IMR-90 (cell line): ENCODE data around the gene CRACR2B. TPM values are rescaled to one million over a fixed set of nuclear protein-coding genes. Genes with fewer than 3 reads are reported as not detected.

Experiments used
- ATAC-seq: fragments of 200-7000 bp; cut with Tn5 transposase; 2 replicates; pipeline ENCODE4 v1.9.1; 2020; ENCODE audit warnings: low read depth, mild to moderate bottlenecking, moderate library complexity
- BruUV-seq: library from RNA; stranded (reverse); fragments of 400-500 nt; replicated peaks from 2 replicates; lab custom pipeline; 2021; lab: Mats Ljungman, UMichigan
- CTCF ChIA-PET: fragments of 300-600 bp; formaldehyde crosslinking; extraction: SDS; loops from one replicate; lab custom pipeline; 2021; ENCODE audit warnings: antibody characterized with exemption; lab: Yijun Ruan, JAX
- POLR2A ChIA-PET: fragments of 300-600 bp; sonication (Branson Sonifier 250); formaldehyde crosslinking; loops from one replicate; lab custom pipeline; 2022; ENCODE audit warnings: antibody characterized with exemption; ENCODE audit not compliant: unreplicated experiment; lab: Charles Lee
- DNase-seq: peaks from one replicate; pipeline ENCODE4 v3.0.0; 2013
- H2AFZ ChIP-seq: replicated peaks from 2 replicates; pipeline ENCODE3; 2013; ENCODE audit warnings: low read length, mild to moderate bottlenecking; ENCODE audit not compliant: poor library complexity
- H2AK5ac ChIP-seq: 2 replicates; pipeline ENCODE4 v1.6.1; 2013; ENCODE audit warnings: low read depth, low read length, inconsistent platforms
- H2AK9ac ChIP-seq: replicated peaks from 2 replicates; pipeline ENCODE3; 2013; ENCODE audit warnings: mild to moderate bottlenecking, low read depth, low read length, moderate library complexity; ENCODE audit not compliant: poor library complexity
- H2BK120ac ChIP-seq: 2 replicates; pipeline ENCODE4 v1.6.1; 2013; ENCODE audit warnings: low read depth, low read length, inconsistent platforms
- H2BK15ac ChIP-seq: 3 replicates; pipeline ENCODE4 v1.6.1; 2013; ENCODE audit warnings: low read depth, low read length, inconsistent platforms
- H2BK20ac ChIP-seq: 2 replicates; pipeline ENCODE4 v1.6.1; 2013; ENCODE audit warnings: low read depth, mild to moderate bottlenecking, inconsistent platforms, low read length, moderate library complexity
- H2BK5ac ChIP-seq: 2 replicates; pipeline ENCODE4 v1.6.1; 2013; ENCODE audit warnings: mild to moderate bottlenecking, low read depth, low read length, inconsistent platforms; ENCODE audit not compliant: poor library complexity, severe bottlenecking
- H3K14ac ChIP-seq: replicated peaks from 2 replicates; pipeline ENCODE4 v1.6.1; 2013; ENCODE audit warnings: low read depth, low read length, inconsistent platforms
- H3K18ac ChIP-seq: 2 replicates; pipeline ENCODE4 v1.6.1; 2013; ENCODE audit warnings: low read depth, low read length, control low read depth
- H3K23ac ChIP-seq: 2 replicates; pipeline ENCODE4 v1.6.1; 2013; ENCODE audit warnings: low read depth, low read length, inconsistent platforms
- H3K27ac ChIP-seq: 2 replicates; pipeline ENCODE4 v1.5.1; 2013; ENCODE audit warnings: mild to moderate bottlenecking, control low read depth, low read length; ENCODE audit not compliant: insufficient read depth
- H3K27me3 ChIP-seq: 2 replicates; pipeline ENCODE4 v1.6.1; 2013; ENCODE audit warnings: low read length; ENCODE audit not compliant: control insufficient read depth, insufficient read depth
- H3K36me3 ChIP-seq: 2 replicates; pipeline ENCODE4 v1.6.1; 2013; ENCODE audit warnings: low read length, mixed read lengths; ENCODE audit not compliant: control insufficient read depth, insufficient read depth
- H3K4ac ChIP-seq: 2 replicates; pipeline ENCODE4 v1.6.1; 2013; ENCODE audit warnings: low read depth, low read length, inconsistent platforms
- H3K4me1 ChIP-seq: 2 replicates; pipeline ENCODE4 v1.6.1; 2013; ENCODE audit warnings: low read length, mixed read lengths; ENCODE audit not compliant: control insufficient read depth, insufficient read depth
- H3K4me2 ChIP-seq: 2 replicates; pipeline ENCODE4 v1.6.1; 2013; ENCODE audit warnings: low read depth, mild to moderate bottlenecking, control low read depth, low read length, moderate library complexity
- H3K4me3 ChIP-seq: 2 replicates; pipeline ENCODE4 v1.5.1; 2013; ENCODE audit warnings: low read depth, mild to moderate bottlenecking, control low read depth, low read length, moderate library complexity; ENCODE audit not compliant: insufficient read depth
- H3K56ac ChIP-seq: 2 replicates; pipeline ENCODE4 v1.6.1; 2013; ENCODE audit warnings: low read length, inconsistent platforms; ENCODE audit not compliant: insufficient read depth; ENCODE audit errors: extremely low read depth
- H3K79me1 ChIP-seq, 2 experiments: 2 replicates each; pipeline ENCODE4 v1.6.1; 2013; ENCODE audit warnings: low read length in 2 of 2, inconsistent platforms in 1 of 2, low read depth in 1 of 2
- H3K9ac ChIP-seq: 2 replicates; pipeline ENCODE4 v1.6.1; 2013; ENCODE audit warnings: low read depth, low read length, control low read depth
- H3K9me1 ChIP-seq: 2 replicates; pipeline ENCODE4 v1.6.1; 2013; ENCODE audit warnings: low read length, inconsistent platforms; ENCODE audit not compliant: insufficient read depth
- H3K9me3 ChIP-seq: 2 replicates; pipeline ENCODE4 v1.6.1; 2013; ENCODE audit warnings: low read length; ENCODE audit not compliant: control insufficient read depth, insufficient read depth
- H4K20me1 ChIP-seq: 2 replicates; pipeline ENCODE4 v1.6.1; 2013; ENCODE audit warnings: low read length, inconsistent platforms; ENCODE audit not compliant: insufficient read depth
- H4K5ac ChIP-seq: 2 replicates; pipeline ENCODE4 v1.6.1; 2013; ENCODE audit warnings: mild to moderate bottlenecking, low read depth, low read length, control low read depth
- H4K8ac ChIP-seq, 2 experiments: 2 replicates each; pipeline ENCODE4 v1.6.1; 2013; ENCODE audit warnings: low read depth in 2 of 2, low read length in 2 of 2, control low read depth in 1 of 2, inconsistent platforms in 1 of 2
- H4K91ac ChIP-seq: 2 replicates; pipeline ENCODE4 v1.6.1; 2013; ENCODE audit warnings: low read depth, low read length, inconsistent platforms; ENCODE audit not compliant: insufficient read depth
- BHLHE40 ChIP-seq: fragments of 150-350 bp; IDR thresholded peaks from 2 replicates; pipeline ENCODE4 v1.6.1; 2016; ENCODE audit warnings: mild to moderate bottlenecking, low read depth, low read length
- CEBPB ChIP-seq: IDR thresholded peaks from 2 replicates; pipeline ENCODE4 v1.6.1; 2012; ENCODE audit warnings: low read depth, low read length, improper control_type of control experiment
- CHD1 ChIP-seq: IDR thresholded peaks from 2 replicates; pipeline ENCODE4 v1.6.1; 2012; ENCODE audit warnings: low read depth, low read length, improper control_type of control experiment
- FOS ChIP-seq: fragments of 150-350 bp; IDR thresholded peaks from 2 replicates; pipeline ENCODE4 v1.6.1; 2016; ENCODE audit warnings: low read depth, low read length
- MAFK ChIP-seq: IDR thresholded peaks from 2 replicates; pipeline ENCODE4 v1.6.1; 2012; ENCODE audit warnings: low read depth, low read length, improper control_type of control experiment
- MAZ ChIP-seq: IDR thresholded peaks from 2 replicates; pipeline ENCODE4 v1.6.1; 2012; ENCODE audit warnings: low read depth, mild to moderate bottlenecking, low read length, improper control_type of control experiment, moderate library complexity, borderline replicate concordance
- MXI1 ChIP-seq: IDR thresholded peaks from 2 replicates; pipeline ENCODE4 v1.6.1; 2012; ENCODE audit warnings: low read depth, mild to moderate bottlenecking, low read length, moderate library complexity, borderline replicate concordance
- NFE2L2 ChIP-seq: fragments of 150-350 bp; IDR thresholded peaks from 2 replicates; pipeline ENCODE4 v1.6.1; 2016; ENCODE audit warnings: low read depth, mild to moderate bottlenecking, low read length
- POLR2A ChIP-seq: IDR thresholded peaks from 2 replicates; pipeline ENCODE4 v1.6.1; 2012; ENCODE audit warnings: mild to moderate bottlenecking, low read depth, low read length
- RAD21 ChIP-seq: IDR thresholded peaks from 2 replicates; pipeline ENCODE4 v1.6.1; 2012; ENCODE audit warnings: low read length, improper control_type of control experiment
- RCOR1 ChIP-seq: IDR thresholded peaks from 2 replicates; pipeline ENCODE4 v1.6.1; 2012; ENCODE audit warnings: mild to moderate bottlenecking, low read length, improper control_type of control experiment; ENCODE audit not compliant: insufficient replicate concordance
- RFX5 ChIP-seq: IDR thresholded peaks from 2 replicates; pipeline ENCODE4 v1.8.0; 2012; ENCODE audit warnings: low read depth, mild to moderate bottlenecking, low read length, moderate library complexity
- SMC3 ChIP-seq: fragments of 150-350 bp; IDR thresholded peaks from 2 replicates; pipeline ENCODE4 v1.6.1; 2016; ENCODE audit warnings: low read depth, mild to moderate bottlenecking, antibody characterized with exemption, low read length, moderate library complexity
- WGBS, 2 experiments: methylation state at CpG; one replicate each; pipeline versions ENCODE4 v1.1.5 to v1.1.7; 2013; ENCODE audit warnings: missing lambda C conversion rate in 2 of 2; ENCODE audit not compliant: insufficient read length in 1 of 2; ENCODE audit errors: extremely low coverage in 2 of 2; 5-methylcytosine and 5-hydroxymethylcytosine counted together
- dilution Hi-C: fragments of 300-500 bp; cut with HindIII; formaldehyde crosslinking; loops from one replicate; pipeline ENCODE4 v1.14.3; 2018; ENCODE audit warnings: low sequenced_read_pairs; ENCODE audit not compliant: unreplicated experiment
- in situ Hi-C: fragments of 300-500 bp; cut with MboI; formaldehyde crosslinking; loops from 3 replicates; pipeline ENCODE4 v1.14.3; 2019; ENCODE audit warnings: low sequenced_read_pairs, inconsistent platforms, mixed read lengths
- intact Hi-C: fragments of 100-400 bp; cut with micrococcal nuclease; formaldehyde crosslinking; loops from 2 replicates; pipeline ENCODE4 v1.10.0; 2022
- polyA plus RNA-seq, 3 experiments: library from polyadenylated mRNA; depleted of rRNA; stranded (reverse); fragments of >200 nt; gene quantifications; 2 replicates each; pipeline ENCODE4 v1.2.3, GENCODE V29; 2012; ENCODE audit warnings: low replicate concordance in 1 of 3
- total RNA-seq: library from RNA; depleted of rRNA; stranded (reverse); fragments of >200 nt; gene quantifications from 2 replicates; pipeline ENCODE4 v1.2.3, GENCODE V29; 2012
- TF ChIP-seq, protein P1 (sequence below): fragments of 150-350 bp; IDR thresholded peaks from 2 replicates; pipeline ENCODE4 v1.6.1; 2016; ENCODE audit warnings: low read depth, mild to moderate bottlenecking, low read length, moderate library complexity, borderline replicate concordance
- TF ChIP-seq, protein P2 (sequence below): conservative IDR thresholded peaks from 2 replicates; pipeline ENCODE4 v1.5.1; 2012; ENCODE audit warnings: mild to moderate bottlenecking, low read depth, low read length, improper control_type of control experiment
- TF ChIP-seq, protein P3 (sequence below): fragments of 150-350 bp; IDR thresholded peaks from 2 replicates; pipeline ENCODE4 v1.6.1; 2017; ENCODE audit warnings: mild to moderate bottlenecking, antibody characterized with exemption, low read length, low read depth

CRACR2B gene
- total and polyA plus RNA-seq, 2 of the 4 experiments (the other 2 are of a cell fraction), result 0.54 to 2.5 TPM

DNA sequence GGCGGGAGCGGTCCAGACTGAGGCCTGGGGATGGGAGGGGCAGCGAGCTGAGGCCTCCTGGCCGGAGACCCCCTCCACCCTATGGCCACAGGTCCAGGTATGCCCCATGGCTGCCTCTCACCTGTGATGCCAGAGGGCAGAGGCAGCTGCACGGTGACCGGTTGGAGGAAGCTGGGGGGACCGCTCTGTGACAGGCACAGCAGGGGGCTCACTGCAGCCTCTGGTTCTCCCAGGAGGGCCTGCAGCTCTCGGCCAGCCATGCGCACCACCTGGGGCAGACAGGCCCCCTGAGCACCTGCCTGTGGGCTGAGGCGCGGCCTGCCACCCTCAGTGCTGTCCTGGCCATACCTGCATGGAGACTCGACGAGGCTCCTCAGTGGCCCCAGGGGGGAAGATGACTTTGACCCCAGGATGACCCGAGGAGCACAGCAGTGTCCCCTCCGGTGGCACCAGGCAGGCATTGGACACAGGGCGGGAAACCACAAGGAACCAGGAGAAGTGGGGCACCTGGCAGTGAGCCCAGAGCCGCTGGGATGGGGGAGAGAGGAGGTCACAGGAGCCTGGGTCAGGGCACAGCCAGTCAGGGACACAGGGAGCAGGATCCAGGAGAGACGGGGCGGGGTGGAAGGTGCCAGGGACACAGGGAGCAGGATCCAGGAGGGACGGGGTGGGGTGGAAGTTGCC lies 26.5 kb upstream of the CRACR2B start:
- Histone ChIP-seq H2BK5ac (no peak overlapping the region), H2BK20ac (no peak overlapping the region), H3K9me1 (peaks cover 3% of the 10 kb centered on the region; the same call in 1 of the 2 replicates), H3K23ac (no peak overlapping the region), H3K4ac (no peak overlapping the region), H3K4me1 (peaks cover 25% of the 10 kb centered on the region), H3K18ac (no peak overlapping the region), H3K56ac (no peak overlapping the region), H3K9ac (no peak overlapping the region), H2AK5ac (no peak overlapping the region), H4K8ac (no peak overlapping the region), H4K5ac (no peak overlapping the region), H4K91ac (no peak overlapping the region), H3K4me3 (no peak overlapping the region), H2BK15ac (no peak overlapping the region), H3K79me1 (peaks cover 2 to 34% of the 10 kb centered on the region in 2 experiments; a peak in 3 of 4 replicates), H2BK120ac (no peak overlapping the region), H3K9me3 (no peaks in the 10 kb centered on the region), H3K27me3 (no peaks in the 10 kb centered on the region), H3K14ac (no peak overlapping the region), H4K20me1 (peaks cover 17% of the 10 kb centered on the region), H3K27ac (no peak overlapping the region), H3K4me2 (no peak overlapping the region), H2AFZ (no peak overlapping the region), H2AK9ac (no peak overlapping the region), H3K36me3 (peaks cover 26% of the 10 kb centered on the region)
- no TSS peak for BruUV-seq
- in situ Hi-C loops, result no loop called here
- intact Hi-C loops, result no loop called here
- POLR2A ChIA-PET, result no interaction called here
- ATAC-seq (no peak), DNase-seq (no peak)
- no peak for TF ChIP-seq MAFK
- TF ChIP-seq SMC3, result no peak
- TF ChIP-seq, protein P1, sequence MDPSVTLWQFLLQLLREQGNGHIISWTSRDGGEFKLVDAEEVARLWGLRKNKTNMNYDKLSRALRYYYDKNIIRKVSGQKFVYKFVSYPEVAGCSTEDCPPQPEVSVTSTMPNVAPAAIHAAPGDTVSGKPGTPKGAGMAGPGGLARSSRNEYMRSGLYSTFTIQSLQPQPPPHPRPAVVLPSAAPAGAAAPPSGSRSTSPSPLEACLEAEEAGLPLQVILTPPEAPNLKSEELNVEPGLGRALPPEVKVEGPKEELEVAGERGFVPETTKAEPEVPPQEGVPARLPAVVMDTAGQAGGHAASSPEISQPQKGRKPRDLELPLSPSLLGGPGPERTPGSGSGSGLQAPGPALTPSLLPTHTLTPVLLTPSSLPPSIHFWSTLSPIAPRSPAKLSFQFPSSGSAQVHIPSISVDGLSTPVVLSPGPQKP, result no peak
- TF ChIP-seq, protein P2, sequence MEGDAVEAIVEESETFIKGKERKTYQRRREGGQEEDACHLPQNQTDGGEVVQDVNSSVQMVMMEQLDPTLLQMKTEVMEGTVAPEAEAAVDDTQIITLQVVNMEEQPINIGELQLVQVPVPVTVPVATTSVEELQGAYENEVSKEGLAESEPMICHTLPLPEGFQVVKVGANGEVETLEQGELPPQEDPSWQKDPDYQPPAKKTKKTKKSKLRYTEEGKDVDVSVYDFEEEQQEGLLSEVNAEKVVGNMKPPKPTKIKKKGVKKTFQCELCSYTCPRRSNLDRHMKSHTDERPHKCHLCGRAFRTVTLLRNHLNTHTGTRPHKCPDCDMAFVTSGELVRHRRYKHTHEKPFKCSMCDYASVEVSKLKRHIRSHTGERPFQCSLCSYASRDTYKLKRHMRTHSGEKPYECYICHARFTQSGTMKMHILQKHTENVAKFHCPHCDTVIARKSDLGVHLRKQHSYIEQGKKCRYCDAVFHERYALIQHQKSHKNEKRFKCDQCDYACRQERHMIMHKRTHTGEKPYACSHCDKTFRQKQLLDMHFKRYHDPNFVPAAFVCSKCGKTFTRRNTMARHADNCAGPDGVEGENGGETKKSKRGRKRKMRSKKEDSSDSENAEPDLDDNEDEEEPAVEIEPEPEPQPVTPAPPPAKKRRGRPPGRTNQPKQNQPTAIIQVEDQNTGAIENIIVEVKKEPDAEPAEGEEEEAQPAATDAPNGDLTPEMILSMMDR, result no peak
- TF ChIP-seq RCOR1, result no peak
- no peak for TF ChIP-seq FOS
- no peak for TF ChIP-seq MAZ
- TF ChIP-seq POLR2A, result no peak
- no peak for TF ChIP-seq RFX5
- TF ChIP-seq BHLHE40, result no peak
- no peak for TF ChIP-seq CEBPB
- no peak for TF ChIP-seq NFE2L2
- TF ChIP-seq, protein P3, sequence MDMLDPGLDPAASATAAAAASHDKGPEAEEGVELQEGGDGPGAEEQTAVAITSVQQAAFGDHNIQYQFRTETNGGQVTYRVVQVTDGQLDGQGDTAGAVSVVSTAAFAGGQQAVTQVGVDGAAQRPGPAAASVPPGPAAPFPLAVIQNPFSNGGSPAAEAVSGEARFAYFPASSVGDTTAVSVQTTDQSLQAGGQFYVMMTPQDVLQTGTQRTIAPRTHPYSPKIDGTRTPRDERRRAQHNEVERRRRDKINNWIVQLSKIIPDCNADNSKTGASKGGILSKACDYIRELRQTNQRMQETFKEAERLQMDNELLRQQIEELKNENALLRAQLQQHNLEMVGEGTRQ, result no peak
- TF ChIP-seq RAD21, result no peak
- TF ChIP-seq MXI1, result no peak
- no peak for TF ChIP-seq CHD1
- CTCF ChIA-PET, result no interaction called here
- WGBS, 2 experiments, result 98% methylated on average over 9 of the region's 20 CpGs; no CpG with 5 or more reads in 1 of the 2 experiments
- dilution Hi-C loops, result no loop called here
